ENCODE data around the gene NCOA7.

- TF ChIP-seq BMI1 (IDR thresholded peaks at IDR 0.05; ENCODE audit: borderline replicate concordance) = no peak
- TF ChIP-seq CTCF (IDR thresholded peaks at IDR 0.05 in 2 of 3, conservative IDR thresholded peaks at IDR 0.05 in 1 of 3; ENCODE audit: control insufficient read depth in 2 of 3, extremely low read depth in 1 of 3, insufficient read depth in 1 of 3, low read depth in 3 of 3, low read length in 3 of 3) = no peak
- TF ChIP-seq PBX3 (IDR thresholded peaks at IDR 0.05; ENCODE audit: insufficient replicate concordance, low read depth, low read length) = no peak
- TF ChIP-seq FOXM1 (IDR thresholded peaks at IDR 0.05; ENCODE audit: low read depth, low read length) = no peak
- no peak for TF ChIP-seq ZNF274 (IDR thresholded peaks at IDR 0.05; ENCODE audit: insufficient read depth, insufficient read length)
Measured at GRCh38 chr6:125751334-125751916, 39.3 kb upstream of the NCOA7 start.

Data from GM12878 (cell line).